Heart left ventricle (tissue), 13 donors: ENCODE results near the gene FAM184A.

Experiments
- POLR2A ChIP-seq, 2 donors: fragments of 450-650 bp; IDR thresholded peaks; one replicate each; pipeline ENCODE4 v1.6.1; 2017; ENCODE audit warnings: antibody characterized with exemption in 2 of 2, mild to moderate bottlenecking in 2 of 2, moderate library complexity in 2 of 2
- TF ChIP-seq, protein P1 (sequence below), 12 donors: fragments of 200-600 bp; sonication (generic) in 4 of 12; IDR thresholded peaks; one replicate each; pipeline versions ENCODE4 v1.5.0 to v1.8.0; 2018 to 2022; ENCODE audit warnings: antibody characterized with exemption in 12 of 12, mild to moderate bottlenecking in 5 of 12
- donor health status: ischemic (EF 13 %, LVEDD 7.1; RV severe dilation, severe dysfunction).
- donor health status: DM: no; HTN: yes; CAD: no.
- donor health status: DM: no; HTN: no; CAD: no.
- donor health status: ischemic (EF 25% LVEDD 6.9; RV normal size, moderate dysfunction).
- donor health status: ischemic (EF 25% LVEDD 5.7; RV mildly dilated, moderate dysfunction).
- donor health status: ischemic (EF 35%, LVEDD 5.7; RV mildly dilated, moderate dysfunction).
- donor health status: nonischemic (EF 11% LVEDD 7.7; RV severe dilation, severe dysfunction).
- donor health status: DM: yes; HTN: yes; CAD: no.
- donor health status: PGD.
- donor health status: ischemic (EF 29% LVEDD 5.4; RV normal size, mild dysfunction).
- donor health status: nonischemic (EF 23%, LVEDD 6.1; RV moderate dilation, normal function).

DNA sequence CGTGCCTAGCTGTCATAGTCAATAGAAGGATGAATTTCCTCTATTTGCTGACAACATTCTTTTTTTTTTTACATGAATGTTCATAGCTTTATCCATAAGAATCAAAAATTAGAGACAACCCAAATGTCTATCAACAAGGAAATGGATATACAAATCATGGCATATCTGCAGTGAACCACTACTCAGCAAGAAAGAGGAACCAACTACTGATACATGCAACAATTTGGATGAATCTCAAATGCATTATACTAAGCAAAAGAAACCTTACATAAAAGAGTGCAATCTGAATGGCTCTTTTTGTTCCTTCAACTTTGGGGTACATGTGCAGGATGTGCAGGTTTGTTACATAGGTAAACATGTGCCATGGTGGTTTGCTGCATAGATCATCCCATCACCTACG lies 125.8 kb downstream of the FAM184A start:
- TF ChIP-seq, protein P1, sequence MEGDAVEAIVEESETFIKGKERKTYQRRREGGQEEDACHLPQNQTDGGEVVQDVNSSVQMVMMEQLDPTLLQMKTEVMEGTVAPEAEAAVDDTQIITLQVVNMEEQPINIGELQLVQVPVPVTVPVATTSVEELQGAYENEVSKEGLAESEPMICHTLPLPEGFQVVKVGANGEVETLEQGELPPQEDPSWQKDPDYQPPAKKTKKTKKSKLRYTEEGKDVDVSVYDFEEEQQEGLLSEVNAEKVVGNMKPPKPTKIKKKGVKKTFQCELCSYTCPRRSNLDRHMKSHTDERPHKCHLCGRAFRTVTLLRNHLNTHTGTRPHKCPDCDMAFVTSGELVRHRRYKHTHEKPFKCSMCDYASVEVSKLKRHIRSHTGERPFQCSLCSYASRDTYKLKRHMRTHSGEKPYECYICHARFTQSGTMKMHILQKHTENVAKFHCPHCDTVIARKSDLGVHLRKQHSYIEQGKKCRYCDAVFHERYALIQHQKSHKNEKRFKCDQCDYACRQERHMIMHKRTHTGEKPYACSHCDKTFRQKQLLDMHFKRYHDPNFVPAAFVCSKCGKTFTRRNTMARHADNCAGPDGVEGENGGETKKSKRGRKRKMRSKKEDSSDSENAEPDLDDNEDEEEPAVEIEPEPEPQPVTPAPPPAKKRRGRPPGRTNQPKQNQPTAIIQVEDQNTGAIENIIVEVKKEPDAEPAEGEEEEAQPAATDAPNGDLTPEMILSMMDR (IDR thresholded peaks at IDR 0.05): no peak
- no peak for TF ChIP-seq POLR2A (IDR thresholded peaks at IDR 0.05)
